Measurements from ENCODE around the gene ZNF80.
"Not testable (repeated sequence)": the region's sequence is repeated elsewhere in the genome, so short reads cannot be mapped to it uniquely, and the experiment has no call there.

Gene ZNF80

DNA sequence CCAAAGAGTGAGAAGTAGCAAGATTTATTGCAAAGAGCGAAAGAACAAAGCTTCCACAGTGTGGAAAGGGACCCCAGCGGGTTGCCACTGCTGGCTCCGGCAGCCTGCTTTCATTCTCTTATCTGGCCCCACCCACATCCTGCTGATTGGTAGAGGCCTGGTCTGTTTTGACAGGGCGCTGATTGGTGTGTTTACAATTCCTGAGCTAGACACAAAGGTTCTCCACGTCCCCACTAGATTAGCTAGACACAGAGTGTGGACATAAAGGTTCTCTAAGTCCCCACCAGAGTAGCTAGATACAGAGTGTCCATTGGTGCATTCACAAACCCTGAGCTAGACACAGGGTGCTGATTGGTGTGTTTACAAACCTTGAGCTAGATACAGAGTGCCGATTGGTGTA is at the start of gene ZNF80:
ZNF80 (minus strand) TSS at position 101 of the 400 bp plus-strand sequence. CDS start 504 bp downstream, outside the sequence.
- not testable (repeated sequence) for DNase-seq

DNA sequence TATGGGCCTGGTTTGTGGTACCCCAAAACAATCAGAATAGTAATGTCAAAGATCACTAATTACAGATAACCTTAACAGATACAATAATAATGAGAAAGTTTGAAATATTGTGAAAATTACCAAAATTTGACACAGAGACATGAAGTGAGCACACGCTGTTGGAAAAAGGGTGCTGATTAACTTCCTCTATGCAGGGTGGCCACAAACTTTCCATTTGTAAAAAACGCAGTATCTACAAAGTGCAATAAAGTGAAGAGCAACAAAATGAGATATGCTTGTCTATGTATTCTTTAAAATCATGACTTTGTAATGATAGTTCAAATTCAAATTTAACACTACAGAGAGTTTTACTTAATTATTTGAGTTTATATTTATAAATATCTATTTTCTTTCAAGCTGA is 48.9 kb upstream of the ZNF80 start:
- no peak for DNase-seq

DNA sequence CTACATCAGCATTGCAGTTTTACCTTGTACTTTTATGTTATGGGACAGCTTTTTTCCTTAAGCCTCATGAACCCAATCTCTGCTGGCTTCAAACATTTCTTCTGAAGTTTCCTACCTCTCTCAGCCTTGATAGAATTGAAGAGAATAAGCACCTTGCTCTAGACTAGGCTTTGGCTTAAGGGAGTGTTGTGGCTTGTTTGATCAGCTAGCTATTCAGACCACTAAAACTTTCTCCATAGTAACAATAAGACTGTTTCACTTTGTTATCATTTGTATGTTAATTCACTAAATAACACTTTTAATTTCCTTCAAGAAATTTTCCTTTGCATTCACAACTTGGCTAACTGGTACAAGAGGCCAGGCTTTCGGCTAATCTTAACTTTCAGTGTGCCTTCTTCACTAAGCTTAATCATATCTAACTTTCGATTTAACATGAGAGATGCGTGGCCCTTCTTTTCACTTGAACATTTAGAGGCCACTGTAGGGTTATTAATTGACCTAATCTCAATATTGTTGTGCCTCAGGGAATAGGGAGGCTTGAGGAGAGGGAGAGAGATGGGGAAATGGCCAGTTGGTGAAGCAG is 48.4 kb upstream of the ZNF80 start:
- DNase-seq = no peak

DNA sequence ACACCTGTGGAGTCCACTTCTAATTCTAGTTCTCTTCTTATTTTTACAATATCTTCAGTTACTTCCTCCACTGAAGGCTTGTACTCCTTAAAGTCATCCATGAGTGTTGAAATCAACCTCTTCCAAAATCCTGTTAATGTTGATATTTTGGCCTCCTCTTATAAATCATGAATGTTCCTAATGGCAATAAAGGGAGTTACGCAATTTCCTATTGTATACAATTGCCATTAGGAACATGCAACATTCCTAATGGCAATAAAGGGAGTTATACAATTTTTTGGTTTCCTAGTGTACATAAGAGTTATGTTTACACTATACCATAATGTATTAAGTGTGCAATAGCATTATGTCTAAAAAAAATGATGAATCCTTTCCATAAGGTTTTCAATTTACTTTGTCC is 47.3 kb upstream of the ZNF80 start:
- no peak for DNase-seq

DNA sequence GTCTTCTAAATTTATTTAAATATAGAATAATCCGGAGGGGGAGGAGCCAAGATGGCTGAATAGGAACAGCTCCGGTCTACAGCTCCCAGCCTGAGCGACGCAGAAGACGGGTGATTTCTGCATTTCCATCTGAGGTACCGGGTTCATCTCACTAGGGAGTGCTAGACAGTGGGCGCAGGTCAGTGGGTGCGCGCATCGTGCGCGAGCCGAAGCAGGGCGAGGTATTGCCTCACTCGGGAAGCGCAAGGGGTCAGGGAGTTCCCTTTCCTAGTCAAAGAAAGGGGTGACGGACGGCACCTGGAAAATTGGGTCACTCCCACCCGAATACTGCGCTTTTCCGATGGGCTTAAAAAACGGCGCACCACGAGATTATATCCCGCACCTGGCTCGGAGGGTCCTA is 39.5 kb upstream of the ZNF80 start:
- not testable (repeated sequence) for DNase-seq

DNA sequence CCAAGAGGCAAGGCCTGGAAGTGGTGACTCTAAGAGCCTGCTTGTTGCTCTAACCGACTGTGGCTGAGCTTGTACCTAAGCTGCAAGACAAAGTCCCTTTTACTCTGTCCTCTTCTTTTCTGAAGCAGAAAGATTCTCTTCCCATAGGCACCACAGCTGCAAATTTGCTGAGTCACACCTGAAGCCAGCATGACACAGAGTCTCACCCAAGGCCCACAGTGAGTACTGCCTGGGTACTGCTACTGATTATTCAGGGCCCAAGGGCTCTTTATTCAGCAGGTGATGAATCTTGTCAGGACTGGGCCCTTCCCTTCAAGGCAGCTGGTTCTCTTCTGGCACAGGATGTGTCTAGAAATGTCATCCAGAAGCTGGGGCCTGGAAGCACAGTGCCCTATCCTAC is 37.6 kb upstream of the ZNF80 start:
- DNase-seq = no peak

DNA sequence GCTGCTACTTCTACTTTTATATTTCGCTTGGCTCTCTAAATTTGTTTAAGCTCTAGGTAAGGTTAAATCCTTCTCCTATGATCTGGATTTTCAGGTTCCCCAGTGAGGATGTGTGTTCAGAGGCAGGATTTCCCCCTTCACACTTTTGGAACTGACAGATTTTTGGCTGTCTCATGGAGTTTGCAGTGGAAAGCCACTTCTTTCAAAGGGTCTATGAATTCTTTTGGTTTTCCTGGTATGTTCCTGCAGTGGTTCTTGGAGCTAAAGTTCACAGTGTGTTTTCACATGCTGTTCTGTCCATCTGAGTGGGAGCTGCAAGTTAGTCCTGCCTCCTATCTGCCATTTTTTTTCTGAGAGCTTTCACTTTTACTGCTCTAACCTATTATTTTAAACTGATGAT is 34.9 kb upstream of the ZNF80 start:
- no peak for DNase-seq

DNA sequence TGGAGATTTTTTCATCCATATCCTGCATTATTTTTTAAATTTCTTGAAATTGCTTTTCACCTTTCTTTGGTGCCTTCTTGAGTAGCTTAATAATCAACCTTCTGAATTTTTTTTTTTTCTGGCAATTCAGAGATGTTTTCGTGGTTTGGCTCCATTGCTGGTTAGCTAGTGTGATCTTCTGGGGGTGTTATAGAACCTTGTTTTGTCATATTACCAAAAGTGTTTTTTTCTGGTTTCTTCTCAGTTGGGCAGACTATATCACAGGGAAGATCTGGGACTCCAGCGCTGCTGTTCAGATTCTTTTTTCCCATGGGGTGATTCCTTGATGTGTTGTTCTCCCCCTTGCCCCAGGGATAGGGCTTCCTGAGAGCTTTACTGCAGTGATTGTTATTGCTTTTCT is 32.6 kb upstream of the ZNF80 start:
- DNase-seq = no peak

DNA sequence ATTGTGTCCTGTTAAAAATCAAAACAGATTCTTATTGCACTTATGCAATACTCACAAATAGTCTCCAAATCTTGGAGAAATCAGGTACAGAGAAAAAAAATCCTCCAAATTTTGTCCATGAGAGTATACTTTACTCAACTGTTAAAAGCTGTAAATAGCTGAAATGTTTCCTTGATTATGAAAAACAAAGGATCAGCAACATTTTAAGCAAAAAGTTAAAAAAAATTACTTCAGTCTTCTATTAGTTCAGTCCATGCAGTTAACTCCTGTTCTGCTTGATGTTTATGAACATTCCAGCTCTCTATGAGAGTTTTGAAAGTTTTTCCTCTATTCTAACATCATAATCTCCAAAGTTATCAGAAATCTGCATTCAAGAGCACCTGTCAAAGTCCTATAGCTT is 22.8 kb upstream of the ZNF80 start:
- DNase-seq = no peak

DNA sequence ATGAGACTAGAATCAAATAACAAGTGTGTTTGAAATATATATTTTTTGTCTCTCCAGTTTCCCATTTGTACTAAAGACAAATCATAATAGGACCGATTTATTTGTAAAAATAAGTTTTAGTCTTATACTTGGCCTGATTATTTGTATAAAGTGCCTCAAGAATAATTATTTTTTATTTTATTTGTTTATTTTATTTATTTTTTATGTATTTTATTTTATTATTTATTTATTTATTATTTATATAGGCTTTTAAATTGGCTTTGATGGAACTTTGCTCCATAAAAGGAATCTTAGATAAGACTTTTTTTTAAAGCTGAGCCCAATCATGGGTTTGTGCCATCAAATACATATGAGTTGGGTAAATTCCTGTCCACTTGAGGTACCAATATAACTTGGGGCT is 22.2 kb upstream of the ZNF80 start:
- no peak for DNase-seq

DNA sequence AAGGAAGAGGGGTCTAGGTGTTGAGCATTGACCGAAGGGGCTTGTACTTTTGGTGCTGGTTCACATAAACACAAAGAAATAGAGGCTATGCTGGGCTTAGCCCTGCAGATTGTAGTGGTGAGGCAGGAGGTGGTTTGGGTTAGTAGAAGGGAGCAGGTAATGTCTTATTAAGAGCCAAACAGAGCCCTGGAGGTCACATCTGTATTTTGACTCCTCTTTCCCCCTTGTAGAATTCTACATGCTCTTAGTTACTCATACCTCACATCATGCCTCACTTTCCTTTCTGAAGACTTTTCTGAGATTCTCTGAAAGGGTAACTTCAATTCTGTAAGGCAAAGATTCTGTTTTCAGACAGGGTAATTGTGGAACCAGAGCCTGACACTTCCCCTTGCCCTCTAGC is 16.1 kb upstream of the ZNF80 start:
- DNase-seq = no peak

DNA sequence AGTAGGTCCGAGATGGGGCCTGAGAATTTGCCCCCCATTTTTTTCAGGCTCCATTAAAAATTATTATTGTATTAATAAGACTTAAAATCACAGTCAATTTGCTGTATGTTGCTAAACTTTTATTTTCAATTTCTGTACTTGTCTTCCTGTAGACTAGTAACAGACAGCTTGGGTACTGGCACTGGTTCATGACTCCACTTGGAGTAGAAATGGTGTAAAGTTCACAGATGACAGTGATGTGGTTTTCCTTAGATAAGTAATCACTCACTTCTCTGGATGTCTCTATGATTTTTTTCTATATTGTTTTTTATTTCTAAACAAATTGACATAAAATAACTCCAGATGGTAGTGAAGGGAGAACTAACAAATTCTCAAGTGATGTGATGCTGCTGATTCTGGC is 15.6 kb upstream of the ZNF80 start:
- no peak for DNase-seq

DNA sequence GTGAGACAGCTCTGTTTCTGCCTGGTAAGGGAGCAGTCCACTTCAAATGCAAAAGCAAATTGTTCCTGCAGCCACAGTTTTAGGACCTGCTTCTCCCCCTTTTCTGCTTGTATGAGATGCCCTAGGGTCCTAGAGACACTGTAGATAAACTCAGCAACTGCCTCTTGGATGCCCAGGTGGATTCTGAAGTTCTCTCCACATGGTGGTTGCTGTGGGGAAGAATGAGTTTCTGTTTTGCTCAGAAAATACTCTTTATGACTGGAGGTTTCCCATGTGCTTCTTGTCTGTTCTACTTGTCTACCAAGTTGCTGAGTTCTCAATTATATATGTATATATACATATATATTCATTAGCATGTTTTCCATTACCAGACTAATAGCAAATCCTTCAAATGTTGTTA is 5.6 kb upstream of the ZNF80 start:
- DNase-seq = no peak

DNA sequence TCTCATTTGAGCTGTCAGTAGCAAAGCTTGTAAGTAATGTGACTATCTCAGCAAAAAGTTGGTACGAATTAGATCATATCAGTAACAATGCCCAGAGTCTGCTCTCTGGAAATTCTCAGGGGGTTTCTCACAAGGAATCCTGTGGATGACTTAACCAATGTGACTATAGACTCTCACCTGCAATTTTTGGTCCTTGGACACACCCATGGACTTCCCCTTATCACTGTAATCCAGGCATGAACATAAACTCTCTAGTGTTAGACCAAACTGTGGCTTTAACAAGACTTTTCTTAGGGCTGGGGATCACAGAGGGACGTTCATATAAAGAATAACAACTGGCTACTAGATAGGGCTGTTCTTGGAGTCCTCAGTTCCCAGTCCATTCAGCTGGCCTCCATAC is 3.9 kb upstream of the ZNF80 start:
- DNase-seq = no peak

DNA sequence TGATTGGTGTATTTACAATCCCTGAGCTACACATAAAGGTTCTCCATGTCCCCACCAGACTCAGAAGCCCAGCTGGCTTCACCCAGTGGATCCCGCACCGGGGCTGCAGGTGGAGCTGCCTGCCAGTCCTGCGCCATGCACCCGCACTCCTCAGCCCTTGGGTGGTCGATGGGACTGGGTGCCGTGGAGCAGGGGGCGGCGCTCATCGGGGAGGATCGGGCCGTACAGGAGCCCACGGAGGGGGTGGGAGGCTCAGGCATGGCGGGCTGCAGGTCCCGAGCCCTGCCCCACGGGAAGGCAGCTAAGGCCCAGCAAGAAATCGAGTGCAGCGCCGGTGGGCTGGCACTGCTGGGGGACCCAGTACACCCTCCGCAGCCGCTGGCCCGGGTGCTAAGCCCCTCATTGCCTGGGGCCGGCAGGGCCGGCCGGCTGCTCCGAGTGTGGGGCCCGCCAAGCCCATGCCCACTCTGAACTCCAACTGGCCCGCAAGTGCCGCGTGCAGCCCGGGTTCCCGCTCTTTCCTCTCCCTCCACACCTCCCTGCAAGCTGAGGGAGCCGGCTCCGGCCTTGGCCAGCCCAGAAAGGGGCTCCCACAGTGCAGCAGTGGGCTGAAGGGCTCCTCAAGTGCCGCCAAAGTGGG is 888 bp upstream of the ZNF80 start:
- DNase-seq = not testable (repeated sequence)

DNA sequence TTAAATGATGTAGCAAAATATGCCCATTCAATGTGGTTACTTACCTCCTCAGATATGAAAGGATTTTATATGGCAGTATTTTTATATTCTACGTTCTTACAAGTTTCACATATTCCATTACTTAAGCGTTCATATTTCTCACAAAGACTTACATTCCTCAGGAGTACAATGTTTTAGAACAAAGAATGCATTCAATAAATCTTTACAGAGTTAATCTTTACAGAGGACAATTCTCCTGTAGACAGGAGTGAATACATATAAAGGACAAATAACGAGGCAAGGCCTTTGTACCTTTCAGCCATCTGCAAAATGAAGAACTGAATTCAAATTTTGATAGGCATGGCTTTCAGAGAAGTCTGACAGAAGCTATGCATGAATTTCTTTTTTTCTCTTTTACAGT is 1.9 kb downstream of the ZNF80 start:
- DNase-seq = no peak

DNA sequence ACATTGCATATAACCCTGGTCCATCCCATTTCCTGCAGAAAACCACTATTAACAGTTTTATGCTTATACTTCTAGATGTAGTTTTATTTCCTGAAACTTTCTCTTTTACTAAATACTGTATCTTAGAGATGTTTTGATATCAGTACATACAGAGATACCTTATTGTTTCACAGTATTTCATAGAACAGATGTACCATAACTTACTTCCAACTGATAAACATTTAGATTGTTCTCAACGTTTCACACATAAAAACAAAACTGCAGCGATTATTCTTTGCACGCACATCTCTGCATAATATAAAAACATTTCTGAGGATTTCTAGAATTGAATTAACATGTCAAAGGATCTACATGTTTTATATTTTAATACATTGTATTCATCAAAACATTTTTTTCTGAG is 2.6 kb downstream of the ZNF80 start:
- no peak for DNase-seq

DNA sequence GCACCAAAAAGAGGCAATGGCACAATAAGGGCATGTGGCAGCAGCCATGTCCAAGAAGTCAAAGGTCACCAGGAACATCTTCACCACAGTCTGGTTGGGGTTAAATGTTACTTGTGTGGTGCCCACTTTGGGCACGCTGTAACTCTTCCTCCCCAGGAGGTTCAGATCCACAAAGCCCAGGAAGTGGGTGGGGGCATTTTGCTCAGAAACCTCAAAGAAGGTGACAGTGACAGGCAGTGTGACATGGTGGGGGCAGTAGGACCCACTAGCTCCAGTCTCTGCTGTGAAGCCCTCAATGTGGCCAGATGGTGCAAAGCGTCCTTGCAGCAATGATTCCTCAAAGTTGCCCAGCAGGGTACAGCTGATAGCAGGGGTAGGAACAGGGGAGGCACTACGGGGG is 5.8 kb downstream of the ZNF80 start:
- peak in 1 of 2 experiments; percentile 46 for DNase-seq

DNA sequence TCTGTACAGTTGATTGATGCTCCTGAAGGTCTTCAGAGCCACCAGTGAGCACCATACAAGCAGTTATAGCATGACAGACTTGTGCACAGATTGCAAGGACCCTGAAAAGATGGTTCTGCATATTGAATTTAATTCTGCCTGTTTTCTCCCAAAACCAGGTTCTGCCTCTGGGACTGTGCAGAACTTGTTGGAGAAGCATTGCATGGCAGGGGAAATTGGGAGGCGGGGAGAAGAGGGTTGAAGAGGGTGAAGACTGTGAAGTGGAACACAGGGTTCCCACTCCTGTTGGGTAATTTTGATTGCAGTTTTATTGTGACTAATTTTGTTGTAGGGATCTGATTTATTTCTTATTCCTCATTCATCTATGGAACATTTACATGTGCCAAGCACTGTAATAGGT is 10.3 kb downstream of the ZNF80 start:
- no peak for DNase-seq

DNA sequence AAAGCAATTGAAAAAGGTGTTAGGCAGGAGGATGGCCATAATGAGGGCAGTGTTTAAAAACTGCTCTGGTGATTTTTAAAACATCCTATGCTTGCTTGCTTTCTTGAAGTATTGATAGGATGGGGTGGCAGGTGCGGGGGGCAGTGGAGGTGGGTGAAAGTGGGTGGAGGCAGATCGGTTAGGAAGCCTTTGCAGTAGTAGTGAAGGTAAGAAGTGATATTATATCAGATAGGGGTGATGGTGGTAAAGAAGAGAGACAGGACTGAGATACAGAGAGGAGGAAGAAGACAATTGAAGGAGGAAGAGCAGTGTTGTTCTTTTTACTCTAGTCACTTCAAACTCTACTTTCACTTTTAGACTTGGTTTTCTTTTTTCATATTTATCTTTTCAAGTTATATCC is 11.1 kb downstream of the ZNF80 start:
- DNase-seq = no peak

DNA sequence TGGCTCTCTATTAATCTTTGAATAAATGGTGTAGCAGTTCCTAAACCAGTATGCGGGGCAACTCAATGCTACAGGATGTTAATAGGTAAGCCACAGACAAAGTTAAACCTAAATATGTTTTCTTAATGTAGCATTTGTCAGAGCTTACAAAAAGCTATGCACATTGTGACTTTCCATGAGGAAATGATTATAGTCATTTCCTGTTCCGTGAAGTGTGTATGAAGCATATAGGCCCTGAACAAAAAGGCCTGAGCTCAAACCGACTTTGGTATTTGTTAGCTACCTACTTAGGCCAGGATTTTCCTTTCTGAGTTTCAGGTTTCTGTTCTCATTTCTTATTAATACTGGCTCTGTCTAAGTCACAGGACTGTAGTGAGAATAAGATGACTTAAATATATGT is 14.2 kb downstream of the ZNF80 start:
- no peak for DNase-seq

DNA sequence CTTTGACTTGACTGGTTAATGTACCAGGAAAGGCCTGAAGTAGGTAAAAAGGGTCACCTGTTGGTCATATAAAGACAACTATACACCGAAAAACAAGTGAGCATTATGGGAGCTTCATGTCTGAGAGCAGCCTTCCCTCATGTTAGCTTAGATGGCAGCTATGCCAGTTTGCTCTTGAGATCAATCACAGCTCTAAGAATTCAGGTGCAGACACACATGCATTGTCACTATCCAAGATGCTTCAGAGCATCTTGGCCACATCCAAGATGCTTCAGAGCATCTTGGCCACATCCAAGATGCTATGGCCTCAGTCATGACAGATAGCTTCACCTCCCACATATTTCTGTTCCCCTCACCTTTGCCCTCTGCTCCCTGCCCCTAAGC is 15.5 kb downstream of the ZNF80 start:
- no peak for DNase-seq

DNA sequence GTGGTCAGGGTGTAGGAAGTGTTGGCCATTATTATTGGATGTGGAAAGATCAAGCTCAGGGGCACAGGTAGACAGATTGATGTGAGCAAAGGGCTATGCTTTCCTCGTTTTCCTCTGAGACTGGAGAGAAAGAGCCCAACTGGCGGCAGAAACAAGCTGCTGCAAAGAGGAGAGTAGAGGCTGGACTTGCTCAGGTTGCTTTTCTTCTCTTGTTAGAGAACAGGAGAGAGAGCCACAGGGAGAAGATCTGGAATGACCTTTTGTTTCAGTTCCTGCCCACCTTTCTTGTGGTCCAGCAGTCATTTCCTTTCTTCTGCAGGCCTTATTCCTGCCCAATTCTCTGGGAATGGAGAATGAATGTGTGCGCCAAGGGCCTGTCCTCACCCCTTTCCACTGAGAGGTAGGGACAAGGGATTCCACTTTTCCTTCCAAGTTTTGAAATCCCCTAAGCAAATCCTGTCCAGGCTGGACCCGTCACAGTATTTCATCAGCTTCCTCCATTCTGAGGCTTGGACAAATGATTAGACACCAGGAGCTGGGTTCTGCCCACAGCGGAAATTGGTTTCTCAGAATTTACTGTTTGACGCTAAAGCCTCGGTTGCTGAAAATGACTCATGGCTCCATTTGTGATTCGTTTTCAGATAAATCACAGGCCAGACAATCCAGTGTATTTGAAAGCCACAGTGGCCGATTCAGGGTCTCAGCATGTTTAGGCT is 16.1 kb downstream of the ZNF80 start:
- peak; percentile 51 to 66 for DNase-seq

DNA sequence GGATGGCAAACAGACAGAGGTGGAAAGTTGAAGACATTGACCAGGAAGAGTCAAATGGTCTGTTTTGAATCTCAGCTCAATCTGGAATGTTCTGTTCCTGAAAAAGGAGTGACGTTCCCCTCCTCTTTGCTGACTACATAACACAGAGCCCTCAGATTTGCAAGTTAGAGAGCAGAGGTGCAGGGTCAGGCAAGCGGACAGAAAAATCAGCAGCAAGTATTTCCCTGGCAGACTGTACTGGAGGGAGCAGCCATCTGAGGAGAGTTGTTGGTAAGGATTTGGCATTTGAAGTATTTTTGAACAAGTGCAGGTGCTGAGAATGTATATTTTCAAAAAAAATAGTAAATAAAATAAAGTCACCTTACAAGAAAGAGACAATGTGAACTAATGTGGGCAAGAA is 17.6 kb downstream of the ZNF80 start:
- DNase-seq = no peak
